H7 (cell line): ENCODE measurements around the gene CDK19. TPM values are rescaled to one million over a fixed set of nuclear protein-coding genes. Genes with fewer than 3 reads are reported as not detected.
"Not testable (repeated sequence)": the region's sequence is repeated elsewhere in the genome, so short reads cannot be mapped to it uniquely, and the experiment has no call there.

Experiments
- DNase-seq: peaks from one replicate; pipeline ENCODE4 v3.0.0; 2012
- H3K27me3 ChIP-seq: 2 replicates; pipeline ENCODE4 v1.6.0; 2011; ENCODE audit warnings: mild to moderate bottlenecking, low read length; ENCODE audit not compliant: control insufficient read depth, insufficient read depth
- H3K36me3 ChIP-seq: replicated peaks from 2 replicates; pipeline ENCODE4 v1.5.1; 2011; ENCODE audit warnings: low read length; ENCODE audit not compliant: control insufficient read depth, insufficient read depth
- H3K4me3 ChIP-seq: 2 replicates; pipeline ENCODE4 v1.5.1; 2011; ENCODE audit warnings: low read depth, mild to moderate bottlenecking, control low read depth, low read length, moderate library complexity; ENCODE audit not compliant: insufficient read depth
- total RNA-seq: library from RNA; depleted of rRNA; stranded (reverse); fragments of >200 nt; shearing (Covaris generic); gene quantifications from 2 replicates; pipeline ENCODE4 v1.2.3, GENCODE V29; 2014; rRNA removed

The CDK19 gene
- total RNA-seq = 2.3 and 5.2 TPM in 2 replicates

- H3K36me3 ChIP-seq = no peaks in the 10 kb centered on the region
- H3K27me3 ChIP-seq = no peaks in the 10 kb centered on the region
- peak within 1 kb of the TSS; percentile 91 for H3K4me3 ChIP-seq
- DNase-seq = peak; percentile 95
Observed at GRCh38 chr6:110815411-110816409, at the start of gene CDK19. Gene CDK19, minus strand, starts transcription at chr6:110815469. Its CDS starts 333 bp downstream, at chr6:110815136.

GRCh38 chr6:110864824-110865223, 49.6 kb upstream of the CDK19 start:
- Histone ChIP-seq H3K27me3 (no peaks in the 10 kb centered on the region), H3K36me3 (no peaks in the 10 kb centered on the region), H3K4me3 (no peak overlapping the region)
- DNase-seq = no peak

- H3K27me3 ChIP-seq = no peaks in the 10 kb centered on the region
- no peak overlapping the region for H3K4me3 ChIP-seq
- H3K36me3 ChIP-seq = no peaks in the 10 kb centered on the region
- no peak for DNase-seq
Observed at GRCh38 chr6:110859335-110859792, 44.1 kb upstream of the CDK19 start.

- no peak for DNase-seq
- H3K27me3 ChIP-seq = no peaks in the 10 kb centered on the region
Observed at GRCh38 chr6:110858562-110859214, 43.4 kb upstream of the CDK19 start.

GRCh38 chr6:110858016-110858415, 42.7 kb upstream of the CDK19 start:
- no peak for DNase-seq
- Histone ChIP-seq H3K36me3 (no peaks in the 10 kb centered on the region), H3K27me3 (no peaks in the 10 kb centered on the region), H3K4me3 (no peak overlapping the region)

More at GRCh38 chr6:110858562-110859214, 43.4 kb upstream of the CDK19 start:
- Histone ChIP-seq H3K4me3 (no peak overlapping the region), H3K36me3 (no peaks in the 10 kb centered on the region)

- Histone ChIP-seq H3K27me3 (no peaks in the 10 kb centered on the region), H3K36me3 (no peaks in the 10 kb centered on the region), H3K4me3 (no peak overlapping the region)
- DNase-seq = no peak
Observed at GRCh38 chr6:110856296-110856695, 41.0 kb upstream of the CDK19 start.

- H3K27me3 ChIP-seq = no peaks in the 10 kb centered on the region
- no peak for DNase-seq
- no peak overlapping the region for H3K4me3 ChIP-seq
- no peaks in the 10 kb centered on the region for H3K36me3 ChIP-seq
Observed at GRCh38 chr6:110853754-110854477, 38.6 kb upstream of the CDK19 start.

GRCh38 chr6:110852773-110853172, 37.5 kb upstream of the CDK19 start:
- Histone ChIP-seq H3K36me3 (no peaks in the 10 kb centered on the region), H3K4me3 (no peak overlapping the region), H3K27me3 (no peaks in the 10 kb centered on the region)
- DNase-seq = no peak

- Histone ChIP-seq H3K36me3 (no peaks in the 10 kb centered on the region), H3K27me3 (no peaks in the 10 kb centered on the region), H3K4me3 (no peak overlapping the region)
- DNase-seq = no peak
Observed at GRCh38 chr6:110849781-110850180, 34.5 kb upstream of the CDK19 start.

GRCh38 chr6:110841266-110841665, 26.0 kb upstream of the CDK19 start:
- no peaks in the 10 kb centered on the region for H3K27me3 ChIP-seq
- no peaks in the 10 kb centered on the region for H3K36me3 ChIP-seq
- H3K4me3 ChIP-seq = no peak overlapping the region
- no peak for DNase-seq

- not testable (repeated sequence) for H3K4me3 ChIP-seq, H3K27me3 ChIP-seq, H3K36me3 ChIP-seq, DNase-seq
Observed at GRCh38 chr6:110835751-110836150, 20.5 kb upstream of the CDK19 start.

- H3K36me3 ChIP-seq = no peaks in the 10 kb centered on the region
- no peak overlapping the region for H3K4me3 ChIP-seq
- DNase-seq = no peak
- H3K27me3 ChIP-seq = no peaks in the 10 kb centered on the region
Observed at GRCh38 chr6:110833831-110834230, 18.6 kb upstream of the CDK19 start.

GRCh38 chr6:110831405-110831804, 16.1 kb upstream of the CDK19 start:
- no peaks in the 10 kb centered on the region for H3K36me3 ChIP-seq
- no peaks in the 10 kb centered on the region for H3K27me3 ChIP-seq
- no peak overlapping the region for H3K4me3 ChIP-seq
- DNase-seq = no peak

- Histone ChIP-seq H3K4me3 (no peak overlapping the region), H3K36me3 (no peaks in the 10 kb centered on the region), H3K27me3 (no peaks in the 10 kb centered on the region)
- no peak for DNase-seq
Observed at GRCh38 chr6:110828396-110828795, 13.1 kb upstream of the CDK19 start.
